Panc1 (cell line): ENCODE data around the gene ZBTB8OS. TPM values are rescaled to one million over a fixed set of nuclear protein-coding genes. Genes with fewer than 3 reads are reported as not detected.

Experiments used
- ATAC-seq: fragments of 200-7000 bp; cut with Tn5 transposase; 2 replicates; pipeline ENCODE4 v1.9.1; 2020; ENCODE audit warnings: mild to moderate bottlenecking, moderate library complexity
- BruUV-seq: library from RNA; stranded (reverse); fragments of 400-500 nt; replicated peaks from 2 replicates; lab custom pipeline; 2021; lab: Mats Ljungman, UMichigan
- CTCF ChIA-PET: fragments of 300-600 bp; sonication (Branson Sonifier 250); formaldehyde crosslinking; loops from one replicate; lab custom pipeline; 2022; ENCODE audit warnings: antibody characterized with exemption; lab: Charles Lee
- POLR2A ChIA-PET: fragments of 300-600 bp; sonication (Branson Sonifier 250); formaldehyde crosslinking; loops from one replicate; lab custom pipeline; 2022; ENCODE audit warnings: antibody characterized with exemption; lab: Charles Lee
- DNase-seq: peaks from one replicate; pipeline ENCODE4 v3.0.0-alpha.2; 2010; ENCODE audit warnings: low read depth, low spot score
- H3K27ac ChIP-seq: 2 replicates; pipeline ENCODE4 v1.5.1; 2011; ENCODE audit warnings: mild to moderate bottlenecking, low read length, inconsistent platforms
- H3K27me3 ChIP-seq: fragments of 200-500 bp; sonication (Bioruptor generic); 2 replicates; pipeline ENCODE4 v1.6.0; 2014; ENCODE audit warnings: low read length, inconsistent platforms; ENCODE audit not compliant: control insufficient read depth, insufficient read depth
- H3K36me3 ChIP-seq: fragments of 200-500 bp; sonication (Bioruptor generic); 2 replicates; pipeline ENCODE4 v1.5.1; 2014; ENCODE audit warnings: inconsistent platforms, mild to moderate bottlenecking, low read length, moderate library complexity; ENCODE audit not compliant: control insufficient read depth, insufficient read depth
- H3K4me1 ChIP-seq: 2 replicates; pipeline ENCODE4 v1.5.1; 2011; ENCODE audit warnings: inconsistent platforms, mild to moderate bottlenecking, low read length, moderate library complexity; ENCODE audit not compliant: control insufficient read depth, insufficient read depth
- H3K4me3 ChIP-seq, 2 experiments: 2 replicates each; pipeline ENCODE4 v1.5.1; 2011 to 2012; ENCODE audit warnings: low read depth in 2 of 2, low read length in 2 of 2, mild to moderate bottlenecking in 2 of 2, inconsistent platforms in 1 of 2, moderate library complexity in 1 of 2
- H3K9me3 ChIP-seq: fragments of 200-500 bp; sonication (Bioruptor generic); 2 replicates; pipeline ENCODE4 v1.5.1; 2014; ENCODE audit warnings: low read depth, mild to moderate bottlenecking, inconsistent platforms, low read length, moderate library complexity; ENCODE audit not compliant: control insufficient read depth, insufficient read depth
- POLR2AphosphoS5 ChIP-seq: IDR thresholded peaks from 2 replicates; pipeline ENCODE4 v1.6.1; 2012; ENCODE audit warnings: mild to moderate bottlenecking, low read depth, low read length, moderate library complexity
- SIN3A ChIP-seq: IDR thresholded peaks from 2 replicates; pipeline ENCODE4 v1.6.1; 2012; ENCODE audit warnings: low read depth, mild to moderate bottlenecking, low read length, moderate library complexity, borderline replicate concordance; ENCODE audit not compliant: insufficient read depth
- TCF7L2 ChIP-seq: IDR thresholded peaks from 2 replicates; pipeline ENCODE4 v1.6.1; 2011; ENCODE audit warnings: mild to moderate bottlenecking, low read depth, low read length, inconsistent platforms
- in situ Hi-C: cut with HindIII; loops from 2 replicates; pipeline ENCODE4 v1.10.0; 2016; ENCODE audit warnings: low sequenced_read_pairs, low pct_unique_long_range_greater_than_20kb
- intact Hi-C: fragments of 100-400 bp; cut with micrococcal nuclease; formaldehyde crosslinking; loops from one replicate; pipeline ENCODE4 v1.10.0; 2022; ENCODE audit not compliant: unreplicated experiment
- total RNA-seq: library from RNA; stranded (reverse); gene quantifications from one replicate; pipeline ENCODE4 v1.2.1, GENCODE V29; 2021; ENCODE audit not compliant: unreplicated experiment
- TF ChIP-seq, protein P1 (sequence below), 2 experiments: IDR thresholded peaks; 2 replicates each; pipeline ENCODE4 v1.6.1; 2011 to 2012; ENCODE audit warnings: low read depth in 2 of 2, control low read depth in 1 of 2, low read length in 1 of 2, mild to moderate bottlenecking in 1 of 2, moderate library complexity in 1 of 2; ENCODE audit not compliant: insufficient read depth in 1 of 2
- TF ChIP-seq, protein P2 (sequence below): fragments of 450-650 bp; IDR thresholded peaks from 2 replicates; pipeline ENCODE4 v1.5.1; 2017; ENCODE audit warnings: mild to moderate bottlenecking

ZBTB8OS gene
- total RNA-seq, 1 experiment from 2014 or later, result 78.9 TPM

DNA sequence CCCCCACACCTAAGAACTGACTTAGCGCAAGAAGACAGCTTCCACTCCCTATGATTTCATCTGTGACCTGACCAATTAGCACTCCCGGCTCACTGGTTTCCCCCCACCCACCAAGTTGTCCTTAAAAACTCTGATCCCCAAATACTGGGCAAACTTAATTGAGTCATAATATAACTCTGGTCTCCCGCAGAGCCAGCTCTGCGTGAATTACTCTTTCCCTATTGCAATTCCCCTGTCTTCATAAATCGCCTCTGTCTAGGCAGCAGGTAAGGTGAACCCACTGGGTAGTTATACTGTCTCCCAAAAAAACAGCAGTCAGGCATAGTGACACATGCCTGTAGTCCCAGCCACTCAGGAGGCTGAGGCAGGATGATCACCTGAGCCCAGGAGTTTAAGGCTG is 36.9 kb downstream of the ZBTB8OS start:
- TF ChIP-seq SIN3A, result no peak
- TF ChIP-seq, protein P1, sequence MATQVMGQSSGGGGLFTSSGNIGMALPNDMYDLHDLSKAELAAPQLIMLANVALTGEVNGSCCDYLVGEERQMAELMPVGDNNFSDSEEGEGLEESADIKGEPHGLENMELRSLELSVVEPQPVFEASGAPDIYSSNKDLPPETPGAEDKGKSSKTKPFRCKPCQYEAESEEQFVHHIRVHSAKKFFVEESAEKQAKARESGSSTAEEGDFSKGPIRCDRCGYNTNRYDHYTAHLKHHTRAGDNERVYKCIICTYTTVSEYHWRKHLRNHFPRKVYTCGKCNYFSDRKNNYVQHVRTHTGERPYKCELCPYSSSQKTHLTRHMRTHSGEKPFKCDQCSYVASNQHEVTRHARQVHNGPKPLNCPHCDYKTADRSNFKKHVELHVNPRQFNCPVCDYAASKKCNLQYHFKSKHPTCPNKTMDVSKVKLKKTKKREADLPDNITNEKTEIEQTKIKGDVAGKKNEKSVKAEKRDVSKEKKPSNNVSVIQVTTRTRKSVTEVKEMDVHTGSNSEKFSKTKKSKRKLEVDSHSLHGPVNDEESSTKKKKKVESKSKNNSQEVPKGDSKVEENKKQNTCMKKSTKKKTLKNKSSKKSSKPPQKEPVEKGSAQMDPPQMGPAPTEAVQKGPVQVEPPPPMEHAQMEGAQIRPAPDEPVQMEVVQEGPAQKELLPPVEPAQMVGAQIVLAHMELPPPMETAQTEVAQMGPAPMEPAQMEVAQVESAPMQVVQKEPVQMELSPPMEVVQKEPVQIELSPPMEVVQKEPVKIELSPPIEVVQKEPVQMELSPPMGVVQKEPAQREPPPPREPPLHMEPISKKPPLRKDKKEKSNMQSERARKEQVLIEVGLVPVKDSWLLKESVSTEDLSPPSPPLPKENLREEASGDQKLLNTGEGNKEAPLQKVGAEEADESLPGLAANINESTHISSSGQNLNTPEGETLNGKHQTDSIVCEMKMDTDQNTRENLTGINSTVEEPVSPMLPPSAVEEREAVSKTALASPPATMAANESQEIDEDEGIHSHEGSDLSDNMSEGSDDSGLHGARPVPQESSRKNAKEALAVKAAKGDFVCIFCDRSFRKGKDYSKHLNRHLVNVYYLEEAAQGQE (IDR thresholded peaks at IDR 0.05; ENCODE audit: insufficient read depth in 1 of 2, low read depth in 2 of 2, low read length in 1 of 2), result no peak
- in situ Hi-C loops (no loop called here), intact Hi-C loops (loop anchor here (10.0 kb wide), 1 partner anchor 89 kb away; no protein-coding TSS in a partner anchor)
- Histone ChIP-seq H3K27ac (no peak overlapping the region), H3K9me3 (no peaks in the 10 kb centered on the region), H3K27me3 (no peaks in the 10 kb centered on the region), H3K4me1 (peaks cover 5% of the 10 kb centered on the region; the same call in 1 of the 2 replicates), H3K4me3 (no peak overlapping the region), H3K36me3 (no peaks in the 10 kb centered on the region)
- BruUV-seq, result no TSS peak
- CTCF ChIA-PET, result interaction anchor here (0.6 kb wide), 1 partner anchor 93 kb away, joined by 3 read pairs; no protein-coding TSS in a partner anchor
- ATAC-seq (no peak), DNase-seq (no peak)
- POLR2A ChIA-PET, result interaction anchor here (0.5 to 0.6 kb wide), 2 partner anchors 21 to 145 kb away, joined by 3 to 4 read pairs; no protein-coding TSS in a partner anchor

DNA sequence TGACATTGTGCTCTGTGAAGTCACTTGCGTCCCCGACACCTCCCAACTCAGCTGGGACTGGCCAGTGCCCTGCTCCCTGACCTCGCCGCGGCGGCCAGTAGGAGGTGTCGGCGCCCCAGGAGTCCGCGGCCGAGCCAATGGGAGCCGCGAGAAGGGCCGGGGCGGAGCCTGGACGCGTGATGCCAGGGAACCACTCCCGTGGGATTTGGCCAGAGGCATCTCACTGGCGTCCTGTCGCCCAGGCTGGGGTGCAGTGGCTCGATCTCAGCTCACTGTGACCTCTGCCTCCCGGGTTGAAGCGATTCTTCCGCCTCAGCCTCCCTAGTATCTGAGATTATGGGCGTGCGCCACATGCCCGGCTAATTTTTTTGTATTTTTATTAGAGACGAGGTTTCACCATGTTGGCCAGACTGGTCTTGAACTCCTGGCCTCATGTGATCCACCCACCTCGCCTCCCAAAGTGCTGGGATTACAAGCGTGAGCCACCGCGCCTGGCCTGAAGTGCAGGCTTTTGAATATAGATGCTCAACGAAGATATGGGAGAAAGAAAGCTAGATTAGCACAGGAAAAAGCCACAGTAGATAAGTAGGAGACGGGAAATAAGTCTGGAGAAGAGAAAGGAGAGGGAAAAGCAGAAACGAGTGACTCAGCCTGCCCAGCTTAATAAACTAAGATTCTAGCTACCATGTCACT is 38.0 kb downstream of the ZBTB8OS start:
- H3K36me3 ChIP-seq, result no peaks in the 10 kb centered on the region
- TF ChIP-seq TCF7L2 (no peak), POLR2AphosphoS5 (peak; percentile 86), SIN3A (0 out of 2 replicates have a peak, but pooled peaks have one; percentile 26)
- TF ChIP-seq, protein P2, sequence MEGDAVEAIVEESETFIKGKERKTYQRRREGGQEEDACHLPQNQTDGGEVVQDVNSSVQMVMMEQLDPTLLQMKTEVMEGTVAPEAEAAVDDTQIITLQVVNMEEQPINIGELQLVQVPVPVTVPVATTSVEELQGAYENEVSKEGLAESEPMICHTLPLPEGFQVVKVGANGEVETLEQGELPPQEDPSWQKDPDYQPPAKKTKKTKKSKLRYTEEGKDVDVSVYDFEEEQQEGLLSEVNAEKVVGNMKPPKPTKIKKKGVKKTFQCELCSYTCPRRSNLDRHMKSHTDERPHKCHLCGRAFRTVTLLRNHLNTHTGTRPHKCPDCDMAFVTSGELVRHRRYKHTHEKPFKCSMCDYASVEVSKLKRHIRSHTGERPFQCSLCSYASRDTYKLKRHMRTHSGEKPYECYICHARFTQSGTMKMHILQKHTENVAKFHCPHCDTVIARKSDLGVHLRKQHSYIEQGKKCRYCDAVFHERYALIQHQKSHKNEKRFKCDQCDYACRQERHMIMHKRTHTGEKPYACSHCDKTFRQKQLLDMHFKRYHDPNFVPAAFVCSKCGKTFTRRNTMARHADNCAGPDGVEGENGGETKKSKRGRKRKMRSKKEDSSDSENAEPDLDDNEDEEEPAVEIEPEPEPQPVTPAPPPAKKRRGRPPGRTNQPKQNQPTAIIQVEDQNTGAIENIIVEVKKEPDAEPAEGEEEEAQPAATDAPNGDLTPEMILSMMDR, result no peak
- TF ChIP-seq, protein P1 (IDR thresholded peaks at IDR 0.05; ENCODE audit: insufficient read depth in 1 of 2, low read depth in 2 of 2, low read length in 1 of 2), result no peak
- ChIA-PET POLR2A (interaction anchor here (0.6 kb wide), 2 partner anchors 18 to 86 kb away, joined by 5 to 6 read pairs; no protein-coding TSS in a partner anchor), CTCF (no interaction called here)
- intact Hi-C loops, result loop anchor here (10.0 kb wide), 1 partner anchor 88 kb away; no protein-coding TSS in a partner anchor
- H3K4me3 ChIP-seq, result peak overlapping the region; percentile 54 to 85
- no peaks in the 10 kb centered on the region for H3K27me3 ChIP-seq
- ATAC-seq, result peak; percentile 100
- peak; percentile 69 for DNase-seq
- H3K4me1 ChIP-seq, result peaks cover 5% of the 10 kb centered on the region; the same call in 1 of the 2 replicates
- H3K9me3 ChIP-seq, result no peaks in the 10 kb centered on the region
- in situ Hi-C loops, result no loop called here
- TSS peak; percentile 92 for BruUV-seq
- H3K27ac ChIP-seq, result peak overlapping the region; percentile 76
